Stimulated activated CD8-positive, alpha-beta memory T cell treated with anti-CD3 and anti-CD28 coated beads, Interleukin-4, amount 100 ng/mL, for 24 hours (primary cell): ENCODE results near the gene GPR37L1.
"Not testable (repeated sequence)": the region's sequence is repeated elsewhere in the genome, so short reads cannot be mapped to it uniquely, and the experiment has no call there.

Experiments used
- DNase-seq: peaks from one replicate; pipeline ENCODE4 v3.0.0-alpha.2; 2020; ENCODE audit warnings: low read depth

Gene GPR37L1

GRCh38 chr1:202110977-202111376, 11.7 kb upstream of the GPR37L1 start:
- DNase-seq: no peak

GRCh38 chr1:202111589-202111988, 11.1 kb upstream of the GPR37L1 start:
- DNase-seq: not testable (repeated sequence)

GRCh38 chr1:202112859-202113689, 9.6 kb upstream of the GPR37L1 start:
- no peak for DNase-seq

GRCh38 chr1:202113690-202114300, 8.9 kb upstream of the GPR37L1 start:
- no peak for DNase-seq

DNA sequence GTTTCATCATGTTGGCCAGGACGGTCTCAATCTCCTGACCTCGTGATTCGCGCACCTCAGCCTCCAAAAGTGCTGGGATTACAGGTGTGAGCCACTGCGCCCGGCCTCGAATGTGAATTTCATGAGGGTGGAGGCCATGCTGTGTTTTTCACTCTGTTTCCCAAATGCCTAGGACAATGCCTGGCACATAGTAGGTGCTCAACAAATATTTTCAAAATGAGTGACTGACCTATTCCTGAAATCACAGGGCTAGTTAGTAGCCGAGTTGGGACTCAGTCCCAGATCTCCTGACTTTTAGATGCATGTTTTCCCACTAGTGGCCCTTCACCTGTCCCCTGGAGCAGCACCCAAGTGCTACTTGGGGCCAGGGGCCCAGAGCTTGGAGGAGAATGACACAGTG, 6.4 kb upstream of the GPR37L1 start:
- no peak for DNase-seq

GRCh38 chr1:202117898-202118371, 4.8 kb upstream of the GPR37L1 start:
- DNase-seq: no peak

- DNase-seq: no peak
Measured at GRCh38 chr1:202121006-202121405, 1.7 kb upstream of the GPR37L1 start.

DNA sequence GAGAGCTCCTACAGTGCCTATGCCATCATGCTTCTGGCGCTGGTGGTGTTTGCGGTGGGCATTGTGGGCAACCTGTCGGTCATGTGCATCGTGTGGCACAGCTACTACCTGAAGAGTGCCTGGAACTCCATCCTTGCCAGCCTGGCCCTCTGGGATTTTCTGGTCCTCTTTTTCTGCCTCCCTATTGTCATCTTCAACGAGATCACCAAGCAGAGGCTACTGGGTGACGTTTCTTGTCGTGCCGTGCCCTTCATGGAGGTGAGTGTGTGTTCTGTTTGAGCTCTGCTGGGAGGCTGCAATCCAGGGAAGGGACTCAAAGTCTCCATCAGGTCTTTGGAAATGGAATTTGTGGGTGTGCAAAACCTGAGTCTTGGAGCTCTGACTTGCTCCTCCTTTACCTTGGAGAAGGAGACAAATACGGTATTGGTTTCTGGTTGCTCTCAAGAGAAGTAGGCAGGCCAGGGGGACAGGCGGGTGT, 658 bp downstream of the GPR37L1 start:
- no peak for DNase-seq

DNA sequence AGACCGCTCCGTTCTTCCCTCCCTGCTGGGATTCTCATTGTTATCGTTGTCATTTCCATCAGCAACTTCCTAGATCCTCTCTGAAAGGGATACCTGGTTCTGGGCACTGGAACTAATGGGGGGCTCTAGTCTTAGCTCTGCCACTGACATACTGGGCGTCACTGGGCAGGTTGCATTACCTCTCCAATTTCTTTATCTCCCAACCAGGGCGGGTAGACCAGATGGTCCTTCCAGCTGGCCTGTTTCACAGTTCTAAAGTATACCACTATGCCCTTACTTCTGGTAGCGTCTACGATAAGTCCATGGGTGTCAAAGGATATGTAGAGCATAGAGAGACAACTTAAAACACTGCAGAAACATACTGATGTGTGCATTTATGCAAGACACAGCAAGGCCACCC, 1.4 kb downstream of the GPR37L1 start:
- no peak for DNase-seq

DNA sequence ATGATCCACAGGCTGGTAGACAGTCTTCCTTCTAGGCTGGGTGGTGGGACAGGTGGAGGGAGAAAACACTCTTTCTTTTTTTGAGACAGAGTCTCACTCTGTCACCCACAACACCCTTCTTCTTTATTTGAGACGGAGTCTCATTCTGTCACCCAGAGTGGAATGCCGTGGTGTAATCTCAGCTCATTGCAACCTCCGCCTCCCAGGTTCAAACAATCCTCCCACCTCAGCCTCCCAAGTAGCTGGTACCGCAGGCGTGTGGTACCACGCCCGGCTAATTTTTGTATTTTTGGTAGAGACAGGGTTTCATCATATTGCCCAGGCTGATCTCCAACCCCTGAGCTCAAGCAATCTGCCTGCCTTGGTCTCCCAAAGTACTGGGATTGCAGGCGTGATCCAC, 2.9 kb downstream of the GPR37L1 start:
- DNase-seq: no peak

DNA sequence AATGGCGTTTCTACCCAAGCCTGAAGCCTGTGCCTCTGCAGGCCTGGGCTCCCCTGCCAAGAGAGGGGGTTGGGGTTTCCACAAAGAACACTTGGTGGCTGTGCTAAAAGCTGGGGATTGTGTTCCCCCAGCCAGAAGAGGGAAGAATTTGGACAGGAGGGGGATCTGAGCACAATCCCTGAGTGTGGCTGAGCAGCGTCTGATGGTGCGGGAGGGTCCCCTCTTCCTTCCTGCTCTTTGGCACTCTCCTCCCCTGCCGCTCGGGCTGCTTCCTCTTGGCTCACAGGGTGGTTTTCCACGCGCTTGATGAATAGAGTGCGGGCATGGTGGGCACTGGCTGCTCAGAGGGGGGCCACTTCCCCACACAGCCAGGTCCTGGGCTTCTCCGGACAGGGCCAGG, 3.7 kb downstream of the GPR37L1 start:
- DNase-seq: no peak

DNA sequence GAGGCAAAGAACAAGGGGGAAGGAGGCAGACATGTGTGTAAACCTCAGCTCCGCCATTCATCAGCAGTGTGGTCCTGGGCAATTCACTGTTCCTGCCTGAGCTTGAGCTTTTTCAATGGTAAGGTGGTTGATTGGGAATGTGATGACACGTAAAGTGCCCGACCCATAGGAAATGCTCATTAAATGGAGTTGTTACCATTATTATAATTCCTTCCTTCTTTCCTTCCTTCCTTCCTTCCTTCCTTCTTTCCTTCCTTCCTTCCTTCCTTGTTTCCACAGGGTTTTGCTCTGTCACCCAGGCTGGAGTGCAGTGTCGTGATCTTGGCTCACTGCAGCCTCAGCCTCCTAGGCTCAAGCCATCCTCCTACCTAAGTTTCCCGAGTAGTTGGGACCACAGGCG, 4.3 kb downstream of the GPR37L1 start:
- no peak for DNase-seq

GRCh38 chr1:202127836-202128622, 5.3 kb downstream of the GPR37L1 start:
- DNase-seq: no peak

- DNase-seq: no peak
Measured at GRCh38 chr1:202129453-202130296, 7.0 kb downstream of the GPR37L1 start.

DNA sequence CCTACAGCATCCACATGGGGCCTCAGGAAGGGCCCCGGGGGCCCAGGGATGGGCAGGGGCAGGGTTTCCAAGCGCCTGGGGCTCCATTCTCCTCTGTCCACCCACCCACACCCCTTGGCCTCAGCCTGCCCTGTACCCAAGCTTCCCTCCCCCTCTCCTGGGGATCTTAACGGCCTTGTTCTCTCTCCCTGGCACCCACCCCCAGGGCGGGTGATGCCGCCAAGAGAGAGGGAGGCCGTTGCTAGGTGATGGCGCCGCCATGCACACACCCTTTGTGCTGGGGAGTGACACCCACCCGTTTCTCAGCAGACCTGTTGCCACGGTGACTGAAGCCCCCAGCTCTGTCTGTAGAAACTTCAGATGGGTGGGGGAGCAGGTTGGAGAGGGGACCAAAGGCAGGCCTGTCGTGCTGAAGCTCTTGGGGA, 7.6 kb downstream of the GPR37L1 start:
- DNase-seq: no peak

GRCh38 chr1:202130816-202131522, 8.3 kb downstream of the GPR37L1 start:
- DNase-seq: no peak

DNA sequence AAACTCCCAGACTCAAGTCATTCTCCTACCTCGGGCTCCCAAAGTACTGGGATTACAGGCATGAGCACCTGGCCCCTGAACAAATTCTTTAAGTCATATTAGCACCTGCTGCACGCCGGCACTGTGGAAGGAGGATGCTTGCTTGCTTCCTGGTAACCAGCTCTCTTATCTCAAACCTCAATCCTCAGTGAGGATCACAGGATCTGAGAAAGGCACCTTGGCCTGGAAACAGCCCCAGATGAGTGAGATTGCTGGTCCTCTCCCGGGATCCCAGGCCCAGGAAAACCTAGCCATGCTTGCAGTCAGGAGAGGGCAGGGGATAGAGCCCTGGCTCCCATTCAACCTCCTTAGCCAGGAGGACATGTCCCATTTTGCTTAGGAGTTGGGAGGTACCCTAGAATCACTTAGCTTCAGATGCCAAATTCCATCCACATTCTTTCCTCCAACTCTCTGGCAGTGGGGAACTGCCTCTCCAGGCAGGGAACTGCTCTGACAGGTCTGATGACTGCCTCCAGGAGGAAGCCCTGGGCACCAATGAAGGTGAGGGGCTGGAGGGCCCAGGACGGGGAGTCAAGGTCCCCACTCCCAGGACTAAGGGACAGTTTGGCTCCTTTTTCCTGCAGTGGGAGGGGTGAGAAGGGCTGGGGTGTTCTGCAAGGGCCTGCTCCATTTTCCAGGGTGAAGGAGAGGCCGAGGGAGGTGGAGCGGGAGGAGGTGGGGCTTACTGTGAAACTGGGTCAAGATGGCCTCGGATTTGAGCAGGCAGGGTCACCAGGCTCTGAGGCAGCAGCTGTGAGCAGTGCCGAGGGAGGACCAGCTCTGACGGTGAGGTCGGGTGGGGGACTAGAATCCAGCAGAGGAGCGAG, 9.5 kb downstream of the GPR37L1 start:
- no peak for DNase-seq

- no peak for DNase-seq
Measured at GRCh38 chr1:202133001-202133400, 10.3 kb downstream of the GPR37L1 start.

- no peak for DNase-seq
Measured at GRCh38 chr1:202133496-202133895, 10.8 kb downstream of the GPR37L1 start.

DNA sequence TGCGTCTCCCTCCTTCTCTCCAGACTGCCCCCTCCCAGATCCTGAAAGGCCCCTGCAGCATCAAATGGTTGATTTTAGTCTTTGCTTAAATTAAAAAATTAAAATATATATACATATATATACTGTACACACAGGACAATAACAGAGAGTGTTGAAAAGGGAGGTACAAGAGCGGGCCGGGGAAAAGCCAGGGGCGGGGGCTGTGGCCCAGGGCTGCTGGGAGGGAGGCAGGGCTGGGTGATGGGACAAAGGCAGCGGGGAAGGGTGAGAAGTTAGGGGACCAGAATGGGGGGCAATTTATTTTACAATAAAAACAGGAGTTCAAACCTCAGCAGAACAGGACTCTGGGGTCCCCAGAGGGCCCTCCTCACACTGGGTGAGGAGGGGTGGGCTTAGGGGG, 11.3 kb downstream of the GPR37L1 start:
- DNase-seq: no peak
